ENCODE measurements around the gene FSTL4.

GRCh38 chr5:133331941-133332340 is 280.4 kb downstream of the FSTL4 start:
- TF ChIP-seq CTCF (IDR thresholded peaks at IDR 0.05) (no peak), POLR2A (IDR thresholded peaks at IDR 0.05) (no peak)

All from lower leg skin (tissue), 3 donors.